H9 (cell line): ENCODE results near the gene HSH2D. TPM values are rescaled to one million over a fixed set of nuclear protein-coding genes. Genes with fewer than 3 reads are reported as not detected.

Source experiments
- DNase-seq: peaks from one replicate; pipeline ENCODE4 v3.0.0-alpha.2; 2017
- H2AFZ ChIP-seq: one replicate; pipeline ENCODE4 v1.6.1; 2013; ENCODE audit warnings: mild to moderate bottlenecking, low read length, control low read depth, moderate library complexity
- H2AK5ac ChIP-seq: 2 replicates; pipeline ENCODE4 v1.6.1; 2013; ENCODE audit warnings: low read length, control low read depth, mixed read lengths; ENCODE audit not compliant: insufficient read length
- H2BK120ac ChIP-seq: one replicate; pipeline ENCODE4 v1.6.1; 2013; ENCODE audit warnings: low read depth, mild to moderate bottlenecking, low read length, control low read depth, inconsistent platforms; ENCODE audit not compliant: poor library complexity, severe bottlenecking
- H2BK12ac ChIP-seq: 2 replicates; pipeline ENCODE4 v1.6.1; 2013; ENCODE audit warnings: low read length, control low read depth, mixed read lengths, low read depth; ENCODE audit not compliant: insufficient read length
- H2BK15ac ChIP-seq: 2 replicates; pipeline ENCODE4 v1.6.1; 2013; ENCODE audit warnings: low read depth, low read length, control low read depth
- H2BK20ac ChIP-seq: one replicate; pipeline ENCODE4 v1.6.1; 2013; ENCODE audit warnings: low read depth, mild to moderate bottlenecking, low read length, control low read depth, inconsistent platforms; ENCODE audit not compliant: poor library complexity, severe bottlenecking
- H2BK5ac ChIP-seq: 2 replicates; pipeline ENCODE4 v1.6.1; 2013; ENCODE audit warnings: low read length, control low read depth, mixed read lengths; ENCODE audit not compliant: insufficient read length
- H3K14ac ChIP-seq: 2 replicates; pipeline ENCODE4 v1.6.1; 2013; ENCODE audit warnings: low read length, control low read depth; ENCODE audit not compliant: insufficient read depth
- H3K18ac ChIP-seq: 2 replicates; pipeline ENCODE4 v1.6.1; 2013; ENCODE audit warnings: low read depth, mild to moderate bottlenecking, mixed read lengths, low read length, control low read depth; ENCODE audit not compliant: insufficient read length
- H3K23ac ChIP-seq: 2 replicates; pipeline ENCODE4 v1.6.1; 2013; ENCODE audit warnings: low read length, control low read depth, mixed read lengths, low read depth; ENCODE audit not compliant: insufficient read length
- H3K23me2 ChIP-seq: 2 replicates; pipeline ENCODE4 v1.6.1; 2013; ENCODE audit warnings: low read depth, mild to moderate bottlenecking, mixed read lengths, low read length, control low read depth; ENCODE audit not compliant: insufficient read length, poor library complexity, severe bottlenecking
- H3K27ac ChIP-seq: 2 replicates; pipeline ENCODE4 v1.5.1; 2013; ENCODE audit warnings: low read length, control low read depth, mixed read lengths, low read depth; ENCODE audit not compliant: insufficient read length
- H3K27me3 ChIP-seq: 2 replicates; pipeline ENCODE4 v1.6.1; 2013; ENCODE audit warnings: low read length, control low read depth, inconsistent platforms; ENCODE audit not compliant: insufficient read depth
- H3K4ac ChIP-seq: 2 replicates; pipeline ENCODE4 v1.6.1; 2013; ENCODE audit warnings: low read depth, mild to moderate bottlenecking, control low read depth, inconsistent platforms, low read length, moderate library complexity
- H3K4me1 ChIP-seq: 2 replicates; pipeline ENCODE4 v1.6.1; 2013; ENCODE audit warnings: low read length, control low read depth, inconsistent platforms; ENCODE audit not compliant: insufficient read depth
- H3K4me2 ChIP-seq: 2 replicates; pipeline ENCODE4 v1.6.1; 2013; ENCODE audit warnings: low read length, control low read depth, mixed read lengths; ENCODE audit not compliant: insufficient read length, insufficient read depth
- H3K56ac ChIP-seq: 2 replicates; pipeline ENCODE4 v1.6.1; 2013; ENCODE audit warnings: low read depth, mild to moderate bottlenecking, mixed read lengths, low read length, control low read depth; ENCODE audit not compliant: insufficient read length
- H3K79me1 ChIP-seq: 2 replicates; pipeline ENCODE4 v1.6.1; 2013; ENCODE audit warnings: low read depth, mild to moderate bottlenecking, moderate library complexity, low read length, control low read depth, inconsistent platforms; ENCODE audit not compliant: insufficient read depth, poor library complexity, severe bottlenecking
- H3K79me2 ChIP-seq: 2 replicates; pipeline ENCODE4 v1.6.1; 2013; ENCODE audit warnings: low read length, control low read depth, inconsistent platforms; ENCODE audit not compliant: insufficient read depth
- H3K9ac ChIP-seq: 2 replicates; pipeline ENCODE4 v1.6.1; 2013; ENCODE audit warnings: low read length, control low read depth, mixed read lengths; ENCODE audit not compliant: insufficient read length; ENCODE audit errors: extremely low read depth
- H3K9me3 ChIP-seq: one replicate; pipeline ENCODE4 v1.6.1; 2013; ENCODE audit warnings: low read depth, low read length, inconsistent platforms; ENCODE audit not compliant: control insufficient read depth
- H3T11ph ChIP-seq: one replicate; pipeline ENCODE4 v1.6.1; 2013; ENCODE audit warnings: mild to moderate bottlenecking, low read length, control low read depth, inconsistent platforms
- H4K20me1 ChIP-seq: one replicate; pipeline ENCODE4 v1.6.1; 2013; ENCODE audit not compliant: control insufficient read depth, insufficient read length, insufficient read depth
- H4K5ac ChIP-seq: 2 replicates; pipeline ENCODE4 v1.6.1; 2013; ENCODE audit warnings: low read depth, mild to moderate bottlenecking, mixed read lengths, low read length, control low read depth; ENCODE audit not compliant: insufficient read length
- H4K8ac ChIP-seq: replicated peaks from 2 replicates; pipeline ENCODE4 v1.6.1; 2013; ENCODE audit warnings: low read length, control low read depth, mixed read lengths, low read depth; ENCODE audit not compliant: insufficient read length
- H4K91ac ChIP-seq: 2 replicates; pipeline ENCODE4 v1.6.1; 2013; ENCODE audit warnings: low read depth, mild to moderate bottlenecking, moderate library complexity, mixed read lengths, low read length, control low read depth; ENCODE audit not compliant: insufficient read length
- H3K27ac Mint-ChIP-seq, 3 experiments: 2 replicates in 2 of 3; 3 replicates in 1 of 3; pipeline ENCODE4 v1.8.0; 2020 to 2021; ENCODE audit warnings: mixed read lengths in 3 of 3, mild to moderate bottlenecking in 1 of 3, moderate library complexity in 1 of 3
- H3K27me3 Mint-ChIP-seq: 2 replicates; pipeline ENCODE4 v1.8.0; 2021; ENCODE audit warnings: low read depth, mild to moderate bottlenecking, moderate library complexity, mixed read lengths
- H3K36me3 Mint-ChIP-seq, 3 experiments: 2 replicates in 2 of 3; 3 replicates in 1 of 3; pipeline ENCODE4 v1.8.0; 2020 to 2021; ENCODE audit warnings: low read depth in 3 of 3, mixed read lengths in 3 of 3; ENCODE audit not compliant: insufficient read depth in 1 of 3
- H3K4me1 Mint-ChIP-seq, 2 experiments: 2 replicates each; pipeline ENCODE4 v1.8.0; 2020; ENCODE audit warnings: mixed read lengths in 2 of 2
- H3K4me3 Mint-ChIP-seq, 2 experiments: 2 replicates in 1 of 2; 3 replicates in 1 of 2; pipeline ENCODE4 v1.8.0; 2020 to 2021; ENCODE audit warnings: mild to moderate bottlenecking in 2 of 2, mixed read lengths in 2 of 2, moderate library complexity in 1 of 2
- H3K9me3 Mint-ChIP-seq, 2 experiments: 2 replicates in 1 of 2; 3 replicates in 1 of 2; pipeline ENCODE4 v1.8.0; 2020; ENCODE audit warnings: mild to moderate bottlenecking in 2 of 2, mixed read lengths in 2 of 2, moderate library complexity in 1 of 2
- WGBS: extraction: QIAGEN DNeasy Blood & Tissue Kit; methylation state at CpG from one replicate; pipeline ENCODE4 v1.1.7; 2013; ENCODE audit warnings: missing lambda C conversion rate, low lambda C conversion rate, mixed read lengths; ENCODE audit not compliant: insufficient read length; ENCODE audit errors: extremely low coverage; 5-methylcytosine and 5-hydroxymethylcytosine counted together
- total RNA-seq: library from RNA; stranded (reverse); gene quantifications from 2 replicates; pipeline ENCODE4 v1.2.1, GENCODE V29; 2021
- TF ChIP-seq, protein P1 (sequence below): fragments of 200-600 bp; sonication (generic); conservative IDR thresholded peaks from 3 replicates; pipeline ENCODE4 v1.8.0; 2021; ENCODE audit warnings: antibody characterized with exemption, mild to moderate bottlenecking

The HSH2D gene
- total RNA-seq, 1 experiment from 2014 or later, result 2.3 TPM

DNA sequence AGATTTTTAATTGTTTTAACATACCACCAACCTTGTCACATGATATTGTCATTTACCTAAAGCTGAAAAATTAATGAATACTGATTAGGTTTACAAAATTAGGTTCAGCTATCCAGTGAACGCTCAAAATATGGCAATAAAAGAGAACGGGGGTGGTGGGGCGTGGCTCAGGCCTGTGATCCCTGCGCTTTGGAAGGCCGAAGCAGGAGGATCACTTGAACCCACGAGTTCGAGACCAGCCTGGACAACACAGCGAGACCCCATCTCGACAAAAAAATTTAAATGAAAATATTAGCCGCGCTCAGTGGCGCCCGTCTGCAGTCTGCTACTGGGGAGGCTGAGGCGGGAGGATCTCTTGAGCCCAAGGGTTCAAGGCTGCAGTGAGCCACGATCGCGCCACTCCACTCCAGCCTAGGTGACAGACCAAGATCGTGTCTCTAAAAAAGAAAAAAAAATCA is 41.2 kb downstream of the HSH2D start:
- Histone ChIP-seq H3K56ac (no peak overlapping the region), H4K5ac (no peak overlapping the region), H3K23ac (no peak overlapping the region), H3K4me2 (peak overlapping the region; percentile 48), H3K9ac (no peak overlapping the region), H4K91ac (no peak overlapping the region), H4K8ac (peak overlapping the region; percentile 35), H3K18ac (peak overlapping the region; percentile 40), H2BK15ac (no peak overlapping the region), H3K27me3 (no peaks in the 10 kb centered on the region), H3K27ac (no peak overlapping the region), H2BK20ac (no peak overlapping the region), H3K4ac (no peak overlapping the region), H2BK120ac (no peak overlapping the region), H2BK5ac (no peak overlapping the region), H3K79me1 (no peaks in the 10 kb centered on the region), H3K4me1 (no peaks in the 10 kb centered on the region), H2AK5ac (no peak overlapping the region), H4K20me1 (no peaks in the 10 kb centered on the region), H3T11ph (no peak overlapping the region), H3K23me2 (no peaks in the 10 kb centered on the region), H3K9me3 (no peaks in the 10 kb centered on the region), H2BK12ac (no peak overlapping the region), H3K14ac (no peak overlapping the region), H3K79me2 (peaks cover 4% of the 10 kb centered on the region; the same call in 1 of the 2 replicates), H2AFZ (no peak overlapping the region)
- TF ChIP-seq, protein P1, sequence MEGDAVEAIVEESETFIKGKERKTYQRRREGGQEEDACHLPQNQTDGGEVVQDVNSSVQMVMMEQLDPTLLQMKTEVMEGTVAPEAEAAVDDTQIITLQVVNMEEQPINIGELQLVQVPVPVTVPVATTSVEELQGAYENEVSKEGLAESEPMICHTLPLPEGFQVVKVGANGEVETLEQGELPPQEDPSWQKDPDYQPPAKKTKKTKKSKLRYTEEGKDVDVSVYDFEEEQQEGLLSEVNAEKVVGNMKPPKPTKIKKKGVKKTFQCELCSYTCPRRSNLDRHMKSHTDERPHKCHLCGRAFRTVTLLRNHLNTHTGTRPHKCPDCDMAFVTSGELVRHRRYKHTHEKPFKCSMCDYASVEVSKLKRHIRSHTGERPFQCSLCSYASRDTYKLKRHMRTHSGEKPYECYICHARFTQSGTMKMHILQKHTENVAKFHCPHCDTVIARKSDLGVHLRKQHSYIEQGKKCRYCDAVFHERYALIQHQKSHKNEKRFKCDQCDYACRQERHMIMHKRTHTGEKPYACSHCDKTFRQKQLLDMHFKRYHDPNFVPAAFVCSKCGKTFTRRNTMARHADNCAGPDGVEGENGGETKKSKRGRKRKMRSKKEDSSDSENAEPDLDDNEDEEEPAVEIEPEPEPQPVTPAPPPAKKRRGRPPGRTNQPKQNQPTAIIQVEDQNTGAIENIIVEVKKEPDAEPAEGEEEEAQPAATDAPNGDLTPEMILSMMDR, result no peak
- Mint-ChIP-seq H3K9me3 (no peaks in the 10 kb centered on the region; a peak in 1 of 5 replicates), H3K27me3 (peaks cover 8% of the 10 kb centered on the region), H3K4me1 (peaks cover 4 to 6% of the 10 kb centered on the region in 2 experiments; a peak in 3 of 4 replicates), H3K4me3 (peak overlapping the region; percentile 91 to 98), H3K36me3 (peaks cover 16 to 28% (median 28%) of the 10 kb centered on the region in 3 experiments), H3K27ac (peak overlapping the region in 2 of 3 experiments; percentile 53 to 88; a peak in 1 of 7 replicates)
- no CpG with 5 or more reads among the region's 18 CpGs for WGBS
- DNase-seq, result no peak
